HepG2 (cell line): ENCODE data around the gene SOX21. TPM values are rescaled to one million over a fixed set of nuclear protein-coding genes. Genes with fewer than 3 reads are reported as not detected.

Source experiments
- ATAC-seq: fragments of 200-7000 bp; cut with Tn5 transposase; 3 replicates; pipeline ENCODE4 v1.9.1; 2020; ENCODE audit warnings: mild to moderate bottlenecking, moderate library complexity
- BruUV-seq: library from RNA; stranded (reverse); fragments of 400-500 nt; replicated peaks from 2 replicates; lab custom pipeline; 2021; lab: Mats Ljungman, UMichigan
- CTCF ChIA-PET: fragments of 300-600 bp; formaldehyde crosslinking; extraction: SDS; loops from one replicate; lab custom pipeline; 2021; ENCODE audit warnings: low total read pairs, inconsistent platforms, low intra/inter-chr PET ratio; lab: Yijun Ruan, JAX
- POLR2A ChIA-PET: fragments of 350-600 bp; sonication (Branson Sonifier 250); formaldehyde crosslinking; loops from one replicate; lab custom pipeline; 2020; ENCODE audit warnings: antibody characterized with exemption, inconsistent platforms; lab: Yijun Ruan, JAX
- DNase-seq: peaks from one replicate; pipeline ENCODE4 v3.0.0-alpha.2; 2015; ENCODE audit warnings: low spot score
- FAIRE-seq: peaks from 3 replicates; lab custom pipeline; 2011; peaks lifted over from hg19 to GRCh38; lab: Jason Lieb, UNC
- H2AFZ ChIP-seq: one replicate; pipeline ENCODE4 v1.6.1; 2011; ENCODE audit warnings: low read length, inconsistent platforms
- H3K27ac ChIP-seq: fragments of 300-600 bp; 3 replicates; pipeline ENCODE4 v1.8.0; 2011; ENCODE audit warnings: mixed run types, mild to moderate bottlenecking, mixed read lengths, low read length, inconsistent platforms; ENCODE audit not compliant: insufficient read depth; ENCODE audit errors: extremely low read length
- H3K27me3 ChIP-seq, 2 experiments: fragments of 200-600 bp in 1 of 2; 2 replicates in 1 of 2; 3 replicates in 1 of 2; pipeline versions ENCODE4 v1.6.0 to v1.8.0; 2011; ENCODE audit warnings: low read length in 2 of 2, mild to moderate bottlenecking in 2 of 2, moderate library complexity in 2 of 2, inconsistent platforms in 1 of 2; ENCODE audit not compliant: insufficient read depth in 2 of 2, control insufficient read depth in 1 of 2
- H3K36me3 ChIP-seq, 2 experiments: fragments of 200-600 bp in 1 of 2; replicated peaks in 1 of 2; 2 replicates in 1 of 2; 3 replicates in 1 of 2; pipeline versions ENCODE4 v1.5.1 to v1.8.0; 2011; ENCODE audit warnings: low read length in 2 of 2, inconsistent platforms in 1 of 2; ENCODE audit not compliant: insufficient read depth in 2 of 2, control insufficient read depth in 1 of 2
- H3K4me1 ChIP-seq: 2 replicates; pipeline ENCODE4 v1.5.1; 2012; ENCODE audit warnings: low read length, inconsistent platforms; ENCODE audit not compliant: insufficient read depth
- H3K4me2 ChIP-seq: 2 replicates; pipeline ENCODE4 v1.6.0; 2011; ENCODE audit warnings: low read depth, low read length, inconsistent platforms
- H3K4me3 ChIP-seq, 3 experiments: fragments of 200-600 bp in 1 of 3; sonication (generic), shearing (Covaris generic) in 1 of 3; replicated peaks in 1 of 3; 2 replicates each; pipeline ENCODE4 v1.5.1; 2011 to 2016; ENCODE audit warnings: low read length in 3 of 3, inconsistent platforms in 2 of 3, low read depth in 2 of 3, mild to moderate bottlenecking in 2 of 3, control low read depth in 1 of 3, mixed read lengths in 1 of 3; ENCODE audit not compliant: insufficient read depth in 1 of 3
- H3K79me2 ChIP-seq: one replicate; pipeline ENCODE4 v1.6.1; 2011; ENCODE audit warnings: low read length, inconsistent platforms; ENCODE audit not compliant: insufficient read depth
- H3K9ac ChIP-seq: 2 replicates; pipeline ENCODE4 v1.6.0; 2011; ENCODE audit warnings: mild to moderate bottlenecking, low read depth, low read length, inconsistent platforms; ENCODE audit not compliant: insufficient read depth
- H3K9me3 ChIP-seq: 2 replicates; pipeline ENCODE4 v1.5.1; 2012; ENCODE audit warnings: mild to moderate bottlenecking, low read length
- H4K20me1 ChIP-seq: 2 replicates; pipeline ENCODE4 v1.6.0; 2011; ENCODE audit warnings: inconsistent platforms, mild to moderate bottlenecking, low read length, moderate library complexity; ENCODE audit not compliant: insufficient read depth
- ATF7-NPFF ChIP-seq: sonication (generic); formaldehyde crosslinking; IDR thresholded peaks from 2 replicates; pipeline ENCODE4 v1.8.1; 2023; ENCODE audit warnings: mild to moderate bottlenecking, low read depth, missing genetic modification reagents, moderate library complexity
- CCAR2 ChIP-seq: fragments of 200-400 bp; formaldehyde crosslinking; optimal IDR thresholded peaks from 2 replicates; pipeline ENCODE3; 2018; ENCODE audit warnings: low read depth, mild to moderate bottlenecking, low read length, moderate library complexity
- PHB2 ChIP-seq: fragments of 450-650 bp; IDR thresholded peaks from 2 replicates; pipeline ENCODE4 v1.6.1; 2018; ENCODE audit not compliant: partially characterized antibody
- RFX5 ChIP-seq: IDR thresholded peaks from 2 replicates; pipeline ENCODE4 v1.6.1; 2011; ENCODE audit warnings: low read depth, low read length, improper control_type of control experiment
- RNF2 ChIP-seq: fragments of 450-650 bp; conservative IDR thresholded peaks from 2 replicates; pipeline ENCODE4 v1.6.1; 2016; ENCODE audit warnings: low read depth
- ZBTB33 ChIP-seq: sonication (generic); formaldehyde crosslinking; IDR thresholded peaks from 2 replicates; pipeline ENCODE4 v1.4.0; 2020; ENCODE audit warnings: missing genetic modification reagents
- ZNF687 ChIP-seq: sonication (generic); formaldehyde crosslinking; IDR thresholded peaks from 2 replicates; pipeline ENCODE4 v1.5.1; 2020; ENCODE audit warnings: mild to moderate bottlenecking, missing genetic modification reagents, moderate library complexity
- ZNF788 ChIP-seq: sonication (generic); formaldehyde crosslinking; IDR thresholded peaks from 2 replicates; pipeline ENCODE4 v1.5.0; 2020; ENCODE audit warnings: mild to moderate bottlenecking, missing genetic modification reagents, borderline replicate concordance
- ZNF800 ChIP-seq: sonication (generic); formaldehyde crosslinking; IDR thresholded peaks from 2 replicates; pipeline ENCODE4 v1.4.0; 2020; ENCODE audit warnings: missing genetic modification reagents
- WGBS: methylation state at CpG from one replicate; pipeline ENCODE4 v1.1.6; 2017; ENCODE audit warnings: low lambda C conversion rate; 5-methylcytosine and 5-hydroxymethylcytosine counted together
- in situ Hi-C: cut with HindIII; loops from 2 replicates; pipeline ENCODE4 v1.10.0; 2017; ENCODE audit warnings: low pct_unique_long_range_greater_than_20kb; ENCODE audit not compliant: extremely low pct_ligation_motif_present
- intact Hi-C: fragments of 100-400 bp; cut with micrococcal nuclease; formaldehyde crosslinking; loops from one replicate; pipeline ENCODE4 v1.10.0; 2022; ENCODE audit not compliant: unreplicated experiment
- polyA plus RNA-seq, 8 experiments: library from polyadenylated mRNA; depleted of rRNA in 3 of 8; stranded (reverse) in 7 of 8; unstranded in 1 of 8; fragments of >200 nt; fragmentation: Illumina TruSeq in 4 of 8; extraction: Trizol in 4 of 8; gene quantifications; 2 replicates each; pipeline versions ENCODE4 v1.2.1 to v1.2.3, GENCODE V29; 2011 to 2016; ENCODE audit warnings: low read depth in 4 of 8, missing spikeins in 1 of 8, mixed read lengths in 1 of 8; ENCODE audit not compliant: insufficient read depth in 1 of 8
- total RNA-seq, 5 experiments: library from RNA; depleted of rRNA; stranded (reverse); fragments of >200 nt; fragmentation: Illumina TruSeq; extraction: Trizol; gene quantifications; 2 replicates each; pipeline ENCODE4 v1.2.3, GENCODE V29; 2016; ENCODE audit warnings: low read depth in 1 of 5

SOX21 gene
- total and polyA plus RNA-seq, 2 of the 13 experiments (the other 11 are each of a cell fraction or from before 2014, with no cell fraction given), result not detected

GRCh38 chr13:94711561-94712286 lies 621 bp downstream of the SOX21 start (continued):
- TF ChIP-seq CCAR2, result no peak
- no peak for TF ChIP-seq RFX5
- TF ChIP-seq ZNF788 (CRISPR knock-in tag), result no peak

- Histone ChIP-seq H3K9me3 (no peaks in the 10 kb centered on the region), H3K9ac (no peak overlapping the region), H3K4me2 (peak overlapping the region; percentile 67), H4K20me1 (no peaks in the 10 kb centered on the region), H3K79me2 (no peaks in the 10 kb centered on the region), H2AFZ (no peak overlapping the region), H3K27me3 (peaks cover 8 to 75% of the 10 kb centered on the region in 2 experiments; a peak in 4 of 5 replicates), H3K4me1 (no peaks in the 10 kb centered on the region), H3K36me3 (no peaks in the 10 kb centered on the region), H3K27ac (no peak overlapping the region), H3K4me3 (peak overlapping the region; percentile 22 to 63 (median 38); a peak in 5 of 6 replicates)
- in situ Hi-C loops (no loop called here), intact Hi-C loops (loop anchor here (5.0 kb wide), 1 partner anchor 34 kb away; no protein-coding TSS in a partner anchor)
- ATAC-seq, result peak; percentile 86
- DNase-seq, result no peak
- ChIA-PET POLR2A (no interaction called here), CTCF (no interaction called here)
- 9% methylated on average over 8 of the region's 81 CpGs for WGBS
- no peak for FAIRE-seq
- BruUV-seq, result no TSS peak
- TF ChIP-seq RNF2 (0 out of 2 replicates have a peak, but pooled peaks have one; percentile 25), ATF7-NPFF (CRISPR knock-in tag) (no peak), ZNF800 (peak; percentile 74; the same call in 1 of the 2 replicates), PHB2 (no peak), ZNF687 (CRISPR knock-in tag) (peak; percentile 53), ZBTB33 (CRISPR knock-in tag) (peak; percentile 22; the same call in 1 of the 2 replicates)
Observed at GRCh38 chr13:94710881-94711560, 1.3 kb downstream of the SOX21 start.
